ENCODE data around the gene PDE11A.

DNA sequence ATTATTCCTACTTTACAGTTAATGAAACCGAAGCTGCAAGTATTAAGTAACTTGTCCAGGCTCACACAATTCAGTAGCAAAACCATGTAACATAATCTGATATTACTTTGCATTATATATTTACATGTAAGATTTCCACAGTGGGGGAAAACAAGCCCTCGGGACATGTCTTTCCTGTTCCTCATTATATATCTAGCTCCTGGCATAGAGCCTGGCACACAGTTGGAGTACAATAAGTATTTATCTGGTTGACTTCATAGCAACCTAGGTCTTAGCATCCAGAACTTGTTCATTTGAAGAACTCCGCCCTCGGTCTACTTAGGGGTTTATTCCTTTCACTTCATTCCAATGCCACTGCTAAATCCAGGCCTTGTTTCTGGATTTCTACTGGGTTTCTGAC, 38.1 kb upstream of the PDE11A start:
- TF ChIP-seq, protein P1, sequence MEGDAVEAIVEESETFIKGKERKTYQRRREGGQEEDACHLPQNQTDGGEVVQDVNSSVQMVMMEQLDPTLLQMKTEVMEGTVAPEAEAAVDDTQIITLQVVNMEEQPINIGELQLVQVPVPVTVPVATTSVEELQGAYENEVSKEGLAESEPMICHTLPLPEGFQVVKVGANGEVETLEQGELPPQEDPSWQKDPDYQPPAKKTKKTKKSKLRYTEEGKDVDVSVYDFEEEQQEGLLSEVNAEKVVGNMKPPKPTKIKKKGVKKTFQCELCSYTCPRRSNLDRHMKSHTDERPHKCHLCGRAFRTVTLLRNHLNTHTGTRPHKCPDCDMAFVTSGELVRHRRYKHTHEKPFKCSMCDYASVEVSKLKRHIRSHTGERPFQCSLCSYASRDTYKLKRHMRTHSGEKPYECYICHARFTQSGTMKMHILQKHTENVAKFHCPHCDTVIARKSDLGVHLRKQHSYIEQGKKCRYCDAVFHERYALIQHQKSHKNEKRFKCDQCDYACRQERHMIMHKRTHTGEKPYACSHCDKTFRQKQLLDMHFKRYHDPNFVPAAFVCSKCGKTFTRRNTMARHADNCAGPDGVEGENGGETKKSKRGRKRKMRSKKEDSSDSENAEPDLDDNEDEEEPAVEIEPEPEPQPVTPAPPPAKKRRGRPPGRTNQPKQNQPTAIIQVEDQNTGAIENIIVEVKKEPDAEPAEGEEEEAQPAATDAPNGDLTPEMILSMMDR (IDR thresholded peaks at IDR 0.05): no peak
- TF ChIP-seq POLR2A (IDR thresholded peaks at IDR 0.05): no peak

Measured in tibial nerve (tissue), 3 donors.